ENCODE measurements around the gene RASA2.

GRCh38 chr3:141508067-141508436, 21.2 kb downstream of the RASA2 start:
- TF ChIP-seq POLR2A (IDR thresholded peaks at IDR 0.05) (no peak), EP300 (IDR thresholded peaks at IDR 0.05) (no peak)

Data from stomach (tissue), 4 donors.